DOHH2 (cell line): ENCODE measurements around the gene RRM1.

Experiments used
- H3F3A ChIP-seq: fragments of 200-600 bp; sonication (generic), shearing (Covaris generic); 2 replicates; pipeline ENCODE4 v1.6.0; 2016; ENCODE audit warnings: antibody characterized with exemption, mild to moderate bottlenecking; ENCODE audit not compliant: control insufficient read depth, insufficient read depth
- H3K27ac ChIP-seq: fragments of 200-600 bp; sonication (generic); 2 replicates; pipeline ENCODE4 v1.5.1; 2014; ENCODE audit warnings: low read depth, mild to moderate bottlenecking, low read length, moderate library complexity
- H3K27me3 ChIP-seq: fragments of 200-600 bp; sonication (generic); 2 replicates; pipeline ENCODE4 v1.6.1; 2014; ENCODE audit warnings: mild to moderate bottlenecking, low read length, mixed read lengths; ENCODE audit not compliant: control insufficient read depth
- H3K36me3 ChIP-seq: fragments of 200-600 bp; sonication (generic); 2 replicates; pipeline ENCODE4 v1.6.1; 2014; ENCODE audit warnings: mild to moderate bottlenecking, low read length, moderate library complexity, mixed read lengths; ENCODE audit not compliant: control insufficient read depth
- H3K4me1 ChIP-seq: fragments of 200-600 bp; sonication (generic); 2 replicates; pipeline ENCODE4 v1.6.1; 2014; ENCODE audit warnings: mild to moderate bottlenecking, low read length, mixed read lengths; ENCODE audit not compliant: control insufficient read depth
- H3K4me2 ChIP-seq: fragments of 200-600 bp; sonication (generic); 2 replicates; pipeline ENCODE4 v1.6.0; 2014; ENCODE audit warnings: mild to moderate bottlenecking, low read length, moderate library complexity
- H3K4me3 ChIP-seq: fragments of 200-600 bp; sonication (generic); 2 replicates; pipeline ENCODE4 v1.5.1; 2014; ENCODE audit warnings: mild to moderate bottlenecking, low read length, mixed read lengths
- H3K79me2 ChIP-seq: fragments of 200-600 bp; sonication (generic); 2 replicates; pipeline ENCODE4 v1.6.1; 2014; ENCODE audit warnings: mild to moderate bottlenecking, low read length, mixed read lengths; ENCODE audit not compliant: control insufficient read depth
- H3K9me2 ChIP-seq: fragments of 200-600 bp; sonication (generic); replicated peaks from 2 replicates; pipeline ENCODE4 v1.6.1; 2014; ENCODE audit warnings: mild to moderate bottlenecking, low read length, mixed read lengths; ENCODE audit not compliant: control insufficient read depth
- H3K9me3 ChIP-seq: fragments of 200-600 bp; sonication (generic); 2 replicates; pipeline ENCODE4 v1.6.1; 2014; ENCODE audit warnings: antibody characterized with exemption, low read length, mixed read lengths; ENCODE audit not compliant: control insufficient read depth, insufficient read depth
- H4K20me1 ChIP-seq: fragments of 200-600 bp; sonication (generic); 2 replicates; pipeline ENCODE4 v1.6.0; 2014; ENCODE audit warnings: low read depth, mild to moderate bottlenecking, antibody characterized with exemption, low read length, moderate library complexity; ENCODE audit not compliant: control insufficient read depth, insufficient read depth
- CTCF ChIP-seq: fragments of 200-600 bp; sonication (generic); IDR thresholded peaks from one replicate; pipeline ENCODE4 v1.5.1; 2014; ENCODE audit warnings: antibody characterized with exemption, mild to moderate bottlenecking, low read depth, low read length; ENCODE audit not compliant: poor library complexity, severe bottlenecking
- EZH2phosphoT487 ChIP-seq: fragments of 200-600 bp; sonication (generic); IDR thresholded peaks from 2 replicates; pipeline ENCODE4 v1.6.1; 2017; ENCODE audit warnings: borderline replicate concordance, mild to moderate bottlenecking, antibody characterized with exemption, low read length, moderate library complexity, mixed read lengths

Gene RRM1

GRCh38 chr11:4094348-4095291 lies at the start of gene RRM1:
Gene RRM1 (plus strand): TSS chr11:4094799. CDS start chr11:4095013, 214 bp downstream.
- Histone ChIP-seq H4K20me1 (peaks cover 7% of the 10 kb centered on the region), H3F3A (peaks cover 3% of the 10 kb centered on the region; the same call in 1 of the 2 replicates), H3K9me3 (no peaks in the 10 kb centered on the region), H3K4me1 (peaks cover 51% of the 10 kb centered on the region), H3K9me2 (no peaks in the 10 kb centered on the region), H3K79me2 (peaks cover 64% of the 10 kb centered on the region), H3K27me3 (no peaks in the 10 kb centered on the region), H3K36me3 (peaks cover 40% of the 10 kb centered on the region), H3K27ac (peak within 1 kb of the TSS; percentile 78), H3K4me3 (peak within 1 kb of the TSS; percentile 90), H3K4me2 (peak within 1 kb of the TSS; percentile 87)
- no peak for TF ChIP-seq CTCF
- TF ChIP-seq EZH2phosphoT487, result no peak

- H3K9me3 ChIP-seq, result no peaks in the 10 kb centered on the region
- no peaks in the 10 kb centered on the region for H3K79me2 ChIP-seq
- no peaks in the 10 kb centered on the region for H4K20me1 ChIP-seq
- H3K4me1 ChIP-seq, result no peaks in the 10 kb centered on the region
- H3K9me2 ChIP-seq, result no peaks in the 10 kb centered on the region
- H3K4me3 ChIP-seq, result no peak overlapping the region
- no peak overlapping the region for H3K4me2 ChIP-seq
- no peaks in the 10 kb centered on the region for H3K36me3 ChIP-seq
- H3F3A ChIP-seq, result no peaks in the 10 kb centered on the region
- no peaks in the 10 kb centered on the region for H3K27me3 ChIP-seq
- no peak overlapping the region for H3K27ac ChIP-seq
- TF ChIP-seq CTCF (no peak), EZH2phosphoT487 (no peak)
Measured at GRCh38 chr11:4044976-4045646, 49.5 kb upstream of the RRM1 start.

GRCh38 chr11:4048340-4048739 lies 46.3 kb upstream of the RRM1 start:
- H3K27me3 ChIP-seq, result no peaks in the 10 kb centered on the region
- H3K9me3 ChIP-seq, result no peaks in the 10 kb centered on the region
- no peaks in the 10 kb centered on the region for H3K9me2 ChIP-seq
- TF ChIP-seq EZH2phosphoT487, result no peak
- TF ChIP-seq CTCF, result no peak
- H3F3A ChIP-seq, result no peaks in the 10 kb centered on the region
- H3K27ac ChIP-seq, result no peak overlapping the region
- H3K4me3 ChIP-seq, result no peak overlapping the region
- no peaks in the 10 kb centered on the region for H4K20me1 ChIP-seq
- H3K79me2 ChIP-seq, result no peaks in the 10 kb centered on the region
- H3K4me2 ChIP-seq, result no peak overlapping the region
- no peaks in the 10 kb centered on the region for H3K36me3 ChIP-seq
- H3K4me1 ChIP-seq, result no peaks in the 10 kb centered on the region
